GM12891 (cell line): ENCODE measurements around the gene TMCO1.

Source experiments
- PAX5 ChIP-seq: IDR thresholded peaks from 2 replicates; pipeline ENCODE4 v1.6.1; 2011; ENCODE audit warnings: low read length, moderate library complexity, mild to moderate bottlenecking; ENCODE audit not compliant: insufficient read depth, severe bottlenecking
- POLR2A ChIP-seq: IDR thresholded peaks from 2 replicates; pipeline ENCODE4 v1.6.1; 2011; ENCODE audit warnings: low read depth, low read length, control low read depth
- POLR2AphosphoS5 ChIP-seq: IDR thresholded peaks from 2 replicates; pipeline ENCODE4 v1.6.1; 2011; ENCODE audit warnings: low read depth, low read length, control low read depth
- POU2F2 ChIP-seq: IDR thresholded peaks from 2 replicates; pipeline ENCODE4 v1.6.1; 2011; ENCODE audit warnings: low read depth, mild to moderate bottlenecking, control low read depth, low read length, moderate library complexity
- SPI1 ChIP-seq: IDR thresholded peaks from 2 replicates; pipeline ENCODE4 v1.6.1; 2011; ENCODE audit warnings: low read depth, low read length, control low read depth
- TAF1 ChIP-seq: IDR thresholded peaks from 2 replicates; pipeline ENCODE4 v1.6.1; 2011; ENCODE audit warnings: low read depth, low read length, control low read depth

DNA sequence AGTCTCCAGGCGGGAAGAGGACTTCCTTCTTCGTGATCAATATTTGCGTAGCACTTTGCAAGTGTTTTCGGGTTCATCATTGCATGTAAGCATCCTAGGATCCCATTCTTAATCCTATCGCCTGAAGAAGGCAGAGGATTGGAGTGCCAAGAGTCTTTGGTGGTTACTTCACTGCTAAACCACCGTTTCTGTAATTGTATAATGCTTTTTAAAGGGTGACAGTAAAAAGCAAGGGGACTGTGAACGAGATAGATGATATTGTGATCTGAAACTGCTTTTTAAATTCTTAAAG lies 70.0 kb downstream of the TMCO1 start:
- no peak for TF ChIP-seq POLR2AphosphoS5
- TF ChIP-seq POLR2A: no peak
- TF ChIP-seq TAF1: no peak
- TF ChIP-seq SPI1: peak; percentile 16; the same call in 1 of the 2 replicates
- no peak for TF ChIP-seq POU2F2
- TF ChIP-seq PAX5: no peak
